Tibial nerve (tissue), 4 donors: Measurements from ENCODE around the gene RIPOR1. TPM values are rescaled to one million over a fixed set of nuclear protein-coding genes. Genes with fewer than 3 reads are reported as not detected.
A peak's percentile ranks its signal among the peaks of the same experiment; 100 is the strongest.

ENCODE experiments used
- DNase-seq, 2 donors: peaks; one replicate each; pipeline ENCODE4 v3.0.0-alpha.2; 2019; ENCODE audit warnings: low spot score in 2 of 2
- H3K27ac ChIP-seq, 4 donors: fragments of 200-600 bp; sonication (generic) in 3 of 4; one replicate each; pipeline ENCODE4 v1.5.1; 2017 to 2019; ENCODE audit warnings: mild to moderate bottlenecking in 1 of 4
- H3K27me3 ChIP-seq, 2 donors: fragments of 200-600 bp; sonication (generic) in 1 of 2; one replicate each; pipeline versions ENCODE4 v1.5.1 to v1.6.0; 2017 to 2019
- H3K36me3 ChIP-seq, 3 donors: fragments of 200-600 bp; sonication (generic); one replicate each; pipeline ENCODE4 v1.5.1; 2018 to 2019
- H3K4me1 ChIP-seq, 4 donors: fragments of 200-600 bp; sonication (generic) in 3 of 4; one replicate each; pipeline ENCODE4 v1.5.1; 2017 to 2019
- H3K4me3 ChIP-seq, 4 donors: fragments of 200-600 bp; sonication (generic) in 3 of 4; one replicate each; pipeline ENCODE4 v1.5.1; 2017 to 2019; ENCODE audit warnings: mild to moderate bottlenecking in 1 of 4, moderate library complexity in 1 of 4
- H3K9me3 ChIP-seq, 4 donors: fragments of 200-600 bp; sonication (generic) in 3 of 4; one replicate each; pipeline ENCODE4 v1.5.1; 2017 to 2019
- EP300 ChIP-seq, 2 donors: sonication (generic); formaldehyde crosslinking; IDR thresholded peaks; one replicate each; pipeline ENCODE4 v1.6.1; 2017; ENCODE audit warnings: antibody characterized with exemption in 2 of 2, mild to moderate bottlenecking in 1 of 2
- POLR2A ChIP-seq, 2 donors: fragments of 450-650 bp; IDR thresholded peaks; one replicate each; pipeline ENCODE4 v1.6.1; 2017; ENCODE audit warnings: antibody characterized with exemption in 2 of 2, mild to moderate bottlenecking in 2 of 2, moderate library complexity in 2 of 2
- WGBS, 2 donors: methylation state at CpG; one replicate each; pipeline ENCODE4 v1.1.5; 2018; 5-methylcytosine and 5-hydroxymethylcytosine counted together
- total RNA-seq, 4 donors: library from RNA; depleted of rRNA; stranded (reverse); fragments of >200 nt; gene quantifications; one replicate each; pipeline ENCODE4 v1.1.0, GENCODE V29; 2016
- TF ChIP-seq, protein P1 (sequence below), 5 experiments: fragments of 200-600 bp in 3 of 5; fragments of 450-650 bp in 2 of 5; sonication (generic) in 3 of 5; IDR thresholded peaks; one replicate each; pipeline ENCODE4 v1.5.1; 2016 to 2019; ENCODE audit warnings: antibody characterized with exemption in 5 of 5, mild to moderate bottlenecking in 3 of 5, moderate library complexity in 2 of 5

RIPOR1 gene
- total RNA-seq, 4 donors from 2014 or later = 50.6 to 112 (median 85.1) TPM

DNA sequence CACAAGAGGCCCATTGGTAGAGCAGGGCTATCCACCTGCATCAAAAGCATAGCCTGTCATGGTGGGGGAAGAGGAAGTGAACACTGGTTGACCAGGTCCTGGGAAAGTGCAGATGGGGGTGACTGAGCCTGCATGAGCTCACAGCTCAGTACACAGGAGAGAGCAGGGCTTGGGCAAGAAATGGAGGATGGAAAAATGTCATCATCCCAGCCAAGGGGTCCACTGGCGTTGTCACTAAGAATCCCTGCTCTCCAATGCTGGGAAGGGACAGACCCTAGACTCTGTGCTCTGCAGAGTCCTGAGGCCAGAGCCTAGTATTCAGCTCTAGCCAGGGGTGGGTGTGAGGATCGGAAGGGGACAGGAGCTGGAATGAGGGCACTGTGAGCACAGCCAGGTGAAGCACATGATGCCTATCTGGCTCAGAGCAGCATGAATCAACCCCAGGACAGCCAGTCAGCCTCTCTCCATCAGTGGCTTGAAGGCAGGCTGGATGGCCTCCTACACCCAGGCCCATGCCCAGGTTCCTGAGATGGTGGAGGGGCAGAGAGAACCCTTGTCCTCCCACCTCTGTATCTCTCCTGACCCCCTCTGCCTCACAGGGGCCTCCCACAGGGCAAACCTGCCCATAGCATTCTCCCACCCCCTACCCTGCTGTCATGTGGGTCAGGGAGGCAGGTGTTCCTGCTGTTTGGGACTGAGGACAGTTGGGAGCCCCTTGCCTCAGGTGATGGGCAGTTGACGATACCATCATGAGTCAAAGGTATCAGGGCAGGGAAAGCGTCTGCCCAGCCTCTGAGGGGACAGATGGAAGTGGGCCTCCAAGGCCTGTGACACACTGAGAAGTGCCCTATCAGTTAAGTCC lies 19.9 kb downstream of the RIPOR1 start:
- 80 to 87% methylated on average over 4 of the region's 4 CpGs for WGBS, 2 donors
- TF ChIP-seq POLR2A (IDR thresholded peaks at IDR 0.05) (no peak), EP300 (IDR thresholded peaks at IDR 0.05) (no peak)
- TF ChIP-seq, protein P1, sequence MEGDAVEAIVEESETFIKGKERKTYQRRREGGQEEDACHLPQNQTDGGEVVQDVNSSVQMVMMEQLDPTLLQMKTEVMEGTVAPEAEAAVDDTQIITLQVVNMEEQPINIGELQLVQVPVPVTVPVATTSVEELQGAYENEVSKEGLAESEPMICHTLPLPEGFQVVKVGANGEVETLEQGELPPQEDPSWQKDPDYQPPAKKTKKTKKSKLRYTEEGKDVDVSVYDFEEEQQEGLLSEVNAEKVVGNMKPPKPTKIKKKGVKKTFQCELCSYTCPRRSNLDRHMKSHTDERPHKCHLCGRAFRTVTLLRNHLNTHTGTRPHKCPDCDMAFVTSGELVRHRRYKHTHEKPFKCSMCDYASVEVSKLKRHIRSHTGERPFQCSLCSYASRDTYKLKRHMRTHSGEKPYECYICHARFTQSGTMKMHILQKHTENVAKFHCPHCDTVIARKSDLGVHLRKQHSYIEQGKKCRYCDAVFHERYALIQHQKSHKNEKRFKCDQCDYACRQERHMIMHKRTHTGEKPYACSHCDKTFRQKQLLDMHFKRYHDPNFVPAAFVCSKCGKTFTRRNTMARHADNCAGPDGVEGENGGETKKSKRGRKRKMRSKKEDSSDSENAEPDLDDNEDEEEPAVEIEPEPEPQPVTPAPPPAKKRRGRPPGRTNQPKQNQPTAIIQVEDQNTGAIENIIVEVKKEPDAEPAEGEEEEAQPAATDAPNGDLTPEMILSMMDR (IDR thresholded peaks at IDR 0.05) = no peak
- no peak for DNase-seq

DNA sequence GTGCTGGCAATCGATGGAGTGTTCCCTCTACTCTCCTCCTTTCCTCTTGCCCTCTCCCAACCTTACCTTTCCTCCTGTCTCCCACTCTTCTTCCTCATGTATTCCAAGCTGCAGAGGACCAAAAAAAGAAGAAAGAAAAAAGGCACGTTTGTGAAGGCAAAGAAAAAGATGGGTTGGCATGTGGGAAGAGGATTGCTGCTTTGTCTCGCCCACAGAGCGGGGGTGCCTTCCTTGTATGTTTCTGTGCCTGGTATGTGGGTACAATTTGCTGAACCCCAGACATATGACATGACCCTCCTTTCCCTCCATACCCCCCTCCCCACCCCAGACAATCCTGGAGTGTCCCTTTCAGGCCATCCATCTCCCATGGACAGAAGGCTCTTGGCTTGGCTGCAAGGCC lies 20.6 kb downstream of the RIPOR1 start:
- Histone ChIP-seq H3K9me3 (no peaks in the 10 kb centered on the region), H3K27me3 (no peaks in the 10 kb centered on the region), H3K4me3 (no peak overlapping the region), H3K27ac (peak overlapping the region in 2 of 4 donors; percentile 4 to 65), H3K4me1 (peaks cover 0 to 47% (median 19%) of the 10 kb centered on the region in 4 donors), H3K36me3 (peaks cover under 1 to 44% (median 13%) of the 10 kb centered on the region in 3 donors)
- TF ChIP-seq, protein P1 (IDR thresholded peaks at IDR 0.05) = no peak
- TF ChIP-seq EP300 (IDR thresholded peaks at IDR 0.05) (no peak), POLR2A (IDR thresholded peaks at IDR 0.05) (no peak)
- DNase-seq = no peak
- 68 to 77% methylated on average over 4 of the region's 4 CpGs for WGBS, 2 donors

More for the DNA sequence above, 19.9 kb downstream of the RIPOR1 start:
- no peaks in the 10 kb centered on the region for H3K27me3 ChIP-seq
- no peak overlapping the region for H3K4me3 ChIP-seq
- H3K9me3 ChIP-seq = no peaks in the 10 kb centered on the region
- H3K36me3 ChIP-seq = peaks cover 2 to 52% (median 13%) of the 10 kb centered on the region in 3 donors
- peaks cover 0 to 52% (median 19%) of the 10 kb centered on the region in 4 donors for H3K4me1 ChIP-seq
- peak overlapping the region in 3 of 4 donors; percentile 4 to 65 (median 4) for H3K27ac ChIP-seq

DNA sequence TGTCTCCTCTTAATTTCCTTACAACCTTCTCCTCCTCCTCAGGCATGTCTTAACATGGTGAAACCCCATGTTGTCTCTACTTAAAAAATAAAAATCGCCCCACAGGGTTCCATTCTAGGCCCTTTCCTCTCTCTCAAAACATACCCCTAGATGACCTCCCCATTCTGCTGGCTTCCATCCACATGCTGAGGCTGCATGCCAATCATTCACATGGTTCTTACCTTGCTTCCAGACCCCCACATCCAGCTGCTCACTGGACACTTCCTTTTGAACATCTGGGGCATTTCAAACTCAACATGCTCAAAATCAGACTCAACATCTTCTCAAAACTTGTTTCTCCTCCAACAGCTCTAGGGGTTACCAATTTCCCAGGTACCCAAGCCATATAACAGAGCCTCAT lies 21.3 kb downstream of the RIPOR1 start:
- Histone ChIP-seq H3K9me3 (no peaks in the 10 kb centered on the region), H3K4me1 (peaks cover 0 to 46% (median 19%) of the 10 kb centered on the region in 4 donors), H3K36me3 (peaks cover 0 to 37% (median 8%) of the 10 kb centered on the region in 3 donors), H3K4me3 (no peak overlapping the region), H3K27ac (no peak overlapping the region), H3K27me3 (no peaks in the 10 kb centered on the region)
- WGBS, 2 donors = 64 to 74% methylated on average over 1 of the region's 1 CpG
- TF ChIP-seq EP300 (IDR thresholded peaks at IDR 0.05) = no peak
- TF ChIP-seq POLR2A (IDR thresholded peaks at IDR 0.05) = no peak
- TF ChIP-seq, protein P1 (IDR thresholded peaks at IDR 0.05) = no peak
- DNase-seq = no peak

DNA sequence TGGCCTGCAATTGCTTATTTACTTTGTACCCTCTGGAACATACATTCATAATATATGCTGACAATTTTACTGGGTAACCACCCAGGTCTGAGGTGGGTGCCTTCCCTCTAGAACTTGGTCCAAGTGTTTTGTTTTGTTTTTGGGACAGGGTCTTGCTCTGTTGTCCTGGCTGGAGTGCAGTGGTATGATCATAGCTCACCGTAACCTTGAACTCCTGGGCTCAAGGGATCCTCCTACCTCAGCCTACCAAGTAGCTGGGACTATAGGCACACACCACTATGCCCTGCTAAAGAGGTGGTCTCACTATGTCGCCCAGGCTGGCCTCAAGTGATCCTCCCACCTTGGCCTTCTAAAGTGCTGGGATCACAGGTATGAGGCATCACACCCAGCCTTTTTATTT lies 22.5 kb downstream of the RIPOR1 start:
- Histone ChIP-seq H3K4me3 (no peak overlapping the region), H3K27ac (no peak overlapping the region), H3K4me1 (peaks cover 0 to 42% (median 22%) of the 10 kb centered on the region in 4 donors), H3K9me3 (no peaks in the 10 kb centered on the region), H3K36me3 (peaks cover 0 to 26% (median 0%) of the 10 kb centered on the region in 3 donors), H3K27me3 (no peaks in the 10 kb centered on the region)
- no peak for TF ChIP-seq POLR2A (IDR thresholded peaks at IDR 0.05)
- DNase-seq = no peak
- WGBS, 2 donors = 92 to 96% methylated on average over 2 of the region's 2 CpGs

DNA sequence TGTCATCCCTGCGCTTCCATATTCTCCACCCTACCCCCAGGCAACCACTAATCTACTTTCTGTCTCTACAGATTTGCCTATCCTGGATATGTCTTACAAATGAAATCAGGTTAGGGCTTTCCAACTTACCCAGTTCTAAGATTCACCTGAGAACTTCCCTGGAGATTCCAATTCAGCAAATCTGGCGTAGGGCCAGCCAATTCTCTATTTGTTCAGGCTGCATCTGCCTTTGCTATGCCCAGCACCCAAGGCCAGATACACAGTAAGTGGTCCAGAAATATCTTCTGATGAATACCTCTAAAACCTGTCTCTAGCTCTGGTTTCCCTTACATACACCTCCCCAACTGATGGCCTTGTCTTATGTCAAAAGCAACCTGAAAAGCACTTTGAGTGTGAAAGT lies 23.3 kb downstream of the RIPOR1 start:
- 95 to 100% methylated on average over 2 of the region's 2 CpGs for WGBS, 2 donors
- Histone ChIP-seq H3K27me3 (no peaks in the 10 kb centered on the region), H3K4me3 (no peak overlapping the region), H3K36me3 (peaks cover 0 to 19% (median 0%) of the 10 kb centered on the region in 3 donors), H3K9me3 (no peaks in the 10 kb centered on the region), H3K27ac (peak overlapping the region in 1 of 4 donors; percentile 38), H3K4me1 (peaks cover 0 to 35% (median 21%) of the 10 kb centered on the region in 4 donors)
- TF ChIP-seq EP300 (IDR thresholded peaks at IDR 0.05) (no peak), POLR2A (IDR thresholded peaks at IDR 0.05) (no peak)
- TF ChIP-seq, protein P1 (IDR thresholded peaks at IDR 0.05) = no peak
- DNase-seq = no peak
